Measurements from ENCODE around the gene SULT2B1.

SULT2B1 gene

GRCh38 chr19:48606463-48607358 lies 54.7 kb downstream of the SULT2B1 start, which contains the start of gene SPACA4:
TSS of gene SPACA4 (plus strand) at chr19:48606742. CDS start at chr19:48606979, 237 bp downstream.
- no peak within 1 kb of the TSS for H3K4me3 ChIP-seq (ENCODE audit: low read depth, low read length)
- no peak for TF ChIP-seq CTCF (IDR thresholded peaks at IDR 0.05; ENCODE audit: low read depth, low read length)
- no peak for TF ChIP-seq MYC (IDR thresholded peaks at IDR 0.05; ENCODE audit: low read depth, low read length)
- TF ChIP-seq MAX (IDR thresholded peaks at IDR 0.05; ENCODE audit: low read depth, low read length), result no peak
- TF ChIP-seq POLR2A (IDR thresholded peaks at IDR 0.05; ENCODE audit: extremely low read depth, insufficient read length), result no peak
- DNase-seq (ENCODE audit: low read depth), result no peak

GRCh38 chr19:48607359-48607755 lies 55.4 kb downstream of the SULT2B1 start:
- no peak overlapping the region for H3K4me3 ChIP-seq (ENCODE audit: low read depth, low read length)
- DNase-seq (ENCODE audit: low read depth), result no peak
- no peak for TF ChIP-seq CTCF (IDR thresholded peaks at IDR 0.05; ENCODE audit: low read depth, low read length)
- no peak for TF ChIP-seq MAX (IDR thresholded peaks at IDR 0.05; ENCODE audit: low read depth, low read length)
- TF ChIP-seq POLR2A (IDR thresholded peaks at IDR 0.05; ENCODE audit: extremely low read depth, insufficient read length), result no peak
- TF ChIP-seq MYC (IDR thresholded peaks at IDR 0.05; ENCODE audit: low read depth, low read length), result no peak

GRCh38 chr19:48608798-48609263 lies 56.9 kb downstream of the SULT2B1 start:
- peak; percentile 96 for DNase-seq (ENCODE audit: low read depth)

GRCh38 chr19:48609571-48610108 lies 57.7 kb downstream of the SULT2B1 start:
- H3K4me3 ChIP-seq (ENCODE audit: low read depth, low read length), result no peak overlapping the region
- TF ChIP-seq MAX (IDR thresholded peaks at IDR 0.05; ENCODE audit: low read depth, low read length) (no peak), CTCF (IDR thresholded peaks at IDR 0.05; ENCODE audit: low read depth, low read length) (no peak), POLR2A (IDR thresholded peaks at IDR 0.05; ENCODE audit: extremely low read depth, insufficient read length) (no peak), MYC (IDR thresholded peaks at IDR 0.05; ENCODE audit: low read depth, low read length) (no peak)
- DNase-seq (ENCODE audit: low read depth), result no peak

More at GRCh38 chr19:48608798-48609263, 56.9 kb downstream of the SULT2B1 start:
- peak overlapping the region; percentile 18 for H3K4me3 ChIP-seq (ENCODE audit: low read depth, low read length)
- TF ChIP-seq MAX (IDR thresholded peaks at IDR 0.05; ENCODE audit: low read depth, low read length) (peak; percentile 82), MYC (IDR thresholded peaks at IDR 0.05; ENCODE audit: low read depth, low read length) (peak; percentile 89), CTCF (IDR thresholded peaks at IDR 0.05; ENCODE audit: low read depth, low read length) (peak; percentile 100), POLR2A (IDR thresholded peaks at IDR 0.05; ENCODE audit: extremely low read depth, insufficient read length) (no peak)

GRCh38 chr19:48611872-48612271 lies 59.9 kb downstream of the SULT2B1 start:
- TF ChIP-seq MYC (IDR thresholded peaks at IDR 0.05; ENCODE audit: low read depth, low read length) (no peak), POLR2A (IDR thresholded peaks at IDR 0.05; ENCODE audit: extremely low read depth, insufficient read length) (no peak), MAX (IDR thresholded peaks at IDR 0.05; ENCODE audit: low read depth, low read length) (no peak), CTCF (IDR thresholded peaks at IDR 0.05; ENCODE audit: low read depth, low read length) (no peak)
- no peak overlapping the region for H3K4me3 ChIP-seq (ENCODE audit: low read depth, low read length)
- DNase-seq (ENCODE audit: low read depth), result peak; percentile 60

All from NB4 (cell line).